Neural progenitor cell (in vitro differentiated cells): ENCODE results near the gene BEST2. TPM values are rescaled to one million over a fixed set of nuclear protein-coding genes. Genes with fewer than 3 reads are reported as not detected.

Experiments
- DNase-seq: peaks from one replicate; pipeline ENCODE4 v3.0.0-alpha.2; 2016; ENCODE audit warnings: low spot score
- H2AFZ ChIP-seq: fragments of 200-600 bp; sonication (generic); replicated peaks from 2 replicates; pipeline ENCODE4 v1.6.1; 2016; ENCODE audit warnings: antibody characterized with exemption
- H3F3A ChIP-seq: fragments of 200-600 bp; sonication (generic); 2 replicates; pipeline ENCODE4 v1.6.1; 2016; ENCODE audit warnings: antibody characterized with exemption, low read depth
- H3K27ac ChIP-seq: fragments of 200-600 bp; sonication (generic); 2 replicates; pipeline ENCODE4 v1.5.1; 2016; ENCODE audit warnings: mild to moderate bottlenecking
- H3K27me3 ChIP-seq: fragments of 200-600 bp; sonication (generic); 2 replicates; pipeline ENCODE4 v1.6.1; 2016; ENCODE audit warnings: mild to moderate bottlenecking, moderate library complexity
- H3K36me3 ChIP-seq: fragments of 200-600 bp; sonication (generic); 2 replicates; pipeline ENCODE4 v1.5.1; 2016
- H3K4me1 ChIP-seq: fragments of 200-600 bp; sonication (generic); 2 replicates; pipeline ENCODE4 v1.6.1; 2016; ENCODE audit warnings: mixed run types
- H3K4me2 ChIP-seq: fragments of 200-600 bp; sonication (generic); 2 replicates; pipeline ENCODE4 v1.6.1; 2016
- H3K4me3 ChIP-seq: fragments of 200-600 bp; sonication (generic); 2 replicates; pipeline ENCODE4 v1.5.1; 2016
- H3K79me2 ChIP-seq: fragments of 200-600 bp; sonication (generic); 2 replicates; pipeline ENCODE4 v1.6.1; 2016; ENCODE audit warnings: low read depth
- H3K9ac ChIP-seq: fragments of 200-600 bp; sonication (generic); 2 replicates; pipeline ENCODE4 v1.6.1; 2016
- H3K9me3 ChIP-seq: fragments of 200-600 bp; sonication (generic); 2 replicates; pipeline ENCODE4 v1.5.1; 2016; ENCODE audit warnings: low read depth
- H4K20me1 ChIP-seq: fragments of 200-600 bp; sonication (generic); 2 replicates; pipeline ENCODE4 v1.6.1; 2016; ENCODE audit warnings: low read depth
- H3K27ac Mint-ChIP-seq: 3 replicates; pipeline ENCODE4 v1.8.0; 2021; ENCODE audit warnings: mixed read lengths
- H3K27me3 Mint-ChIP-seq: 2 replicates; pipeline ENCODE4 v1.8.0; 2022; ENCODE audit warnings: low read depth, mild to moderate bottlenecking, inconsistent platforms, moderate library complexity, mixed read lengths; ENCODE audit not compliant: insufficient read depth
- H3K36me3 Mint-ChIP-seq: 3 replicates; pipeline ENCODE4 v1.8.0; 2021; ENCODE audit warnings: mixed read lengths
- H3K4me1 Mint-ChIP-seq: 3 replicates; pipeline ENCODE4 v1.8.0; 2021; ENCODE audit warnings: mixed read lengths
- H3K4me3 Mint-ChIP-seq: 3 replicates; pipeline ENCODE4 v1.8.0; 2021; ENCODE audit warnings: mild to moderate bottlenecking, moderate library complexity, mixed read lengths
- H3K9me3 Mint-ChIP-seq: 3 replicates; pipeline ENCODE4 v1.8.0; 2020; ENCODE audit warnings: mixed read lengths
- CTCF ChIP-seq: fragments of 200-600 bp; sonication (generic); IDR thresholded peaks from 2 replicates; pipeline ENCODE4 v1.5.1; 2017; ENCODE audit warnings: antibody characterized with exemption, mild to moderate bottlenecking
- EZH2 ChIP-seq: fragments of 200-600 bp; sonication (generic); IDR thresholded peaks from 2 replicates; pipeline ENCODE4 v1.6.1; 2017; ENCODE audit warnings: antibody characterized with exemption, mild to moderate bottlenecking, moderate library complexity
- EZH2phosphoT487 ChIP-seq: fragments of 200-600 bp; sonication (generic); IDR thresholded peaks from 2 replicates; pipeline ENCODE4 v1.6.1; 2017; ENCODE audit warnings: antibody characterized with exemption
- total RNA-seq: library from RNA; depleted of rRNA; stranded (reverse); fragments of >200 nt; gene quantifications from 2 replicates; pipeline ENCODE4 v1.2.3, GENCODE V29; 2015; ENCODE audit warnings: low replicate concordance

BEST2 gene
- total RNA-seq, 1 donor from 2014 or later, result not detected

- peak; percentile 52 for DNase-seq
- peaks cover 57% of the 10 kb centered on the region for H3K79me2 ChIP-seq
- Mint-ChIP-seq H3K27ac (peak overlapping the region; percentile 96), H3K36me3 (peaks cover 14% of the 10 kb centered on the region), H3K4me1 (peaks cover 33% of the 10 kb centered on the region), H3K27me3 (peaks cover 7% of the 10 kb centered on the region), H3K4me3 (peak overlapping the region; percentile 95), H3K9me3 (no peaks in the 10 kb centered on the region)
- no peaks in the 10 kb centered on the region for H3K27me3 ChIP-seq
- H2AFZ ChIP-seq, result no peak overlapping the region
- TF ChIP-seq EZH2phosphoT487, result no peak
- peak; percentile 50 for TF ChIP-seq CTCF
- TF ChIP-seq EZH2, result peak; percentile 8
- H3K36me3 ChIP-seq, result no peaks in the 10 kb centered on the region
- H3K9ac ChIP-seq, result peak overlapping the region; percentile 97
- peak overlapping the region; percentile 96 for H3K4me2 ChIP-seq
- peaks cover 23% of the 10 kb centered on the region for H3K4me1 ChIP-seq
- H4K20me1 ChIP-seq, result peaks cover 34% of the 10 kb centered on the region
- H3F3A ChIP-seq, result peaks cover 39% of the 10 kb centered on the region
- H3K9me3 ChIP-seq, result no peaks in the 10 kb centered on the region
- peak overlapping the region; percentile 74 for H3K27ac ChIP-seq
- H3K4me3 ChIP-seq, result peak overlapping the region; percentile 93
Observed at GRCh38 chr19:12733369-12734214, 18.0 kb upstream of the BEST2 start.

- peaks cover 30% of the 10 kb centered on the region for H3K4me1 Mint-ChIP-seq
- Histone ChIP-seq H3F3A (peaks cover 21% of the 10 kb centered on the region), H3K9ac (peak within 1 kb of the TSS; percentile 95), H3K9me3 (no peaks in the 10 kb centered on the region), H3K36me3 (no peaks in the 10 kb centered on the region), H3K4me3 (peak within 1 kb of the TSS; percentile 83), H3K79me2 (peaks cover 37% of the 10 kb centered on the region), H3K4me1 (peaks cover 23% of the 10 kb centered on the region), H4K20me1 (peaks cover 19% of the 10 kb centered on the region), H2AFZ (peak within 1 kb of the TSS; percentile 96), H3K4me2 (peak within 1 kb of the TSS; percentile 100), H3K27ac (peak within 1 kb of the TSS; percentile 99), H3K27me3 (no peaks in the 10 kb centered on the region)
- H3K27me3 Mint-ChIP-seq, result peaks cover 8% of the 10 kb centered on the region
- H3K36me3 Mint-ChIP-seq, result peaks cover 10% of the 10 kb centered on the region
- H3K4me3 Mint-ChIP-seq, result peak within 1 kb of the TSS; percentile 100
- TF ChIP-seq EZH2phosphoT487 (no peak), CTCF (no peak), EZH2 (no peak)
- peak; percentile 98 for DNase-seq
- H3K9me3 Mint-ChIP-seq, result no peaks in the 10 kb centered on the region
- peak within 1 kb of the TSS; percentile 99 for H3K27ac Mint-ChIP-seq
Observed at GRCh38 chr19:12736995-12737834, 14.4 kb upstream of the BEST2 start, which contains the start of gene GET3. Gene GET3, plus strand, starts transcription at chr19:12737497. Its CDS starts 9 bp downstream, at chr19:12737506.

GRCh38 chr19:12737835-12738351, 13.7 kb upstream of the BEST2 start:
- no peak for DNase-seq
- Histone ChIP-seq H3K79me2 (peaks cover 31% of the 10 kb centered on the region), H3K9ac (peak overlapping the region; percentile 95), H3K9me3 (no peaks in the 10 kb centered on the region), H4K20me1 (peaks cover 12% of the 10 kb centered on the region), H3F3A (peaks cover 19% of the 10 kb centered on the region), H2AFZ (peak overlapping the region; percentile 96), H3K27me3 (no peaks in the 10 kb centered on the region), H3K4me1 (peaks cover 16% of the 10 kb centered on the region), H3K27ac (no peak overlapping the region), H3K36me3 (no peaks in the 10 kb centered on the region), H3K4me3 (peak overlapping the region; percentile 83), H3K4me2 (peak overlapping the region; percentile 100)
- H3K4me1 Mint-ChIP-seq, result peaks cover 25% of the 10 kb centered on the region
- peaks cover 8% of the 10 kb centered on the region for H3K27me3 Mint-ChIP-seq
- peak overlapping the region; percentile 76 for H3K27ac Mint-ChIP-seq
- peak overlapping the region; percentile 100 for H3K4me3 Mint-ChIP-seq
- peaks cover 8% of the 10 kb centered on the region for H3K36me3 Mint-ChIP-seq
- no peak for TF ChIP-seq EZH2phosphoT487
- TF ChIP-seq EZH2, result no peak
- no peak for TF ChIP-seq CTCF
- no peaks in the 10 kb centered on the region for H3K9me3 Mint-ChIP-seq
